Head of caudate nucleus (tissue), 42 donors: ENCODE results near the gene FOXRED2.

Experiments used
- DNase-seq, 42 donors: peaks; one replicate each; pipeline versions ENCODE4 v3.0.0 to v3.0.0-alpha.2; 2020 to 2021; ENCODE audit warnings: mixed read lengths in 7 of 42
- intact Hi-C: fragments of 100-400 bp; cut with DNase I; formaldehyde crosslinking; loops from one replicate; pipeline ENCODE4 v1.15.0; 2022

The FOXRED2 gene

GRCh38 chr22:36478966-36479365 is 27.9 kb downstream of the FOXRED2 start:
- DNase-seq: no peak
- intact Hi-C loops: no loop called here

GRCh38 chr22:36475341-36475740 is 31.5 kb downstream of the FOXRED2 start:
- intact Hi-C loops: no loop called here
- DNase-seq: no peak

GRCh38 chr22:36472689-36473088 is 34.2 kb downstream of the FOXRED2 start:
- DNase-seq: no peak
- intact Hi-C loops: no loop called here

- DNase-seq: no peak
- intact Hi-C loops: loop anchor here (2.0 kb wide), 1 partner anchor 171 kb away; no protein-coding TSS in a partner anchor
Measured at GRCh38 chr22:36471341-36471821, 35.5 kb downstream of the FOXRED2 start.

GRCh38 chr22:36470994-36471331 is 35.9 kb downstream of the FOXRED2 start:
- intact Hi-C loops: loop anchor here (2.0 kb wide), 1 partner anchor 170 kb away; no protein-coding TSS in a partner anchor
- no peak for DNase-seq

GRCh38 chr22:36470162-36470993 is 36.5 kb downstream of the FOXRED2 start:
- peak; percentile 62 to 93 (median 86) for DNase-seq
- intact Hi-C loops: loop anchor here (2.0 kb wide), 1 partner anchor 170 kb away; no protein-coding TSS in a partner anchor

- DNase-seq: peak in 1 of 42 donors; percentile 22
- intact Hi-C loops: no loop called here
Measured at GRCh38 chr22:36469094-36469710, 37.6 kb downstream of the FOXRED2 start.

- intact Hi-C loops: no loop called here
- no peak for DNase-seq
Measured at GRCh38 chr22:36467946-36468345, 38.9 kb downstream of the FOXRED2 start.

- intact Hi-C loops: no loop called here
- DNase-seq: no peak
Measured at GRCh38 chr22:36467042-36467810, 39.6 kb downstream of the FOXRED2 start.

- no peak for DNase-seq
- intact Hi-C loops: no loop called here
Measured at GRCh38 chr22:36466258-36466657, 40.6 kb downstream of the FOXRED2 start.

- peak in 34 of 42 donors; percentile 31 to 83 (median 57) for DNase-seq
- intact Hi-C loops: no loop called here
Measured at GRCh38 chr22:36465232-36466021, 41.4 kb downstream of the FOXRED2 start.

- intact Hi-C loops: no loop called here
- DNase-seq: no peak
Measured at GRCh38 chr22:36464715-36465231, 42.1 kb downstream of the FOXRED2 start.

GRCh38 chr22:36463783-36464184 is 43.1 kb downstream of the FOXRED2 start:
- intact Hi-C loops: no loop called here
- DNase-seq: peak in 2 of 42 donors; percentile 22 to 24

GRCh38 chr22:36461665-36462649 is 44.9 kb downstream of the FOXRED2 start:
- no peak for DNase-seq
- intact Hi-C loops: no loop called here

- intact Hi-C loops: no loop called here
- no peak for DNase-seq
Measured at GRCh38 chr22:36460202-36460601, 46.6 kb downstream of the FOXRED2 start.

- intact Hi-C loops: no loop called here
Measured at GRCh38 chr22:36457688-36458450, 49.0 kb downstream of the FOXRED2 start.

GRCh38 chr22:36456464-36456845 is 50.4 kb downstream of the FOXRED2 start:
- intact Hi-C loops: no loop called here
- no peak for DNase-seq

More at GRCh38 chr22:36457688-36458450, 49.0 kb downstream of the FOXRED2 start:
- no peak for DNase-seq
